HG02840 (cell line): ENCODE data around the gene MCF2L.

Experiments
- ATAC-seq: cut with Tn5 transposase; IDR thresholded peaks from one replicate; pipeline ENCODE4 v1.9.1; 2021; ENCODE audit warnings: mild to moderate bottlenecking, moderate library complexity, moderate number of reproducible peaks; ENCODE audit not compliant: unreplicated experiment, low FRiP score

Gene MCF2L

DNA sequence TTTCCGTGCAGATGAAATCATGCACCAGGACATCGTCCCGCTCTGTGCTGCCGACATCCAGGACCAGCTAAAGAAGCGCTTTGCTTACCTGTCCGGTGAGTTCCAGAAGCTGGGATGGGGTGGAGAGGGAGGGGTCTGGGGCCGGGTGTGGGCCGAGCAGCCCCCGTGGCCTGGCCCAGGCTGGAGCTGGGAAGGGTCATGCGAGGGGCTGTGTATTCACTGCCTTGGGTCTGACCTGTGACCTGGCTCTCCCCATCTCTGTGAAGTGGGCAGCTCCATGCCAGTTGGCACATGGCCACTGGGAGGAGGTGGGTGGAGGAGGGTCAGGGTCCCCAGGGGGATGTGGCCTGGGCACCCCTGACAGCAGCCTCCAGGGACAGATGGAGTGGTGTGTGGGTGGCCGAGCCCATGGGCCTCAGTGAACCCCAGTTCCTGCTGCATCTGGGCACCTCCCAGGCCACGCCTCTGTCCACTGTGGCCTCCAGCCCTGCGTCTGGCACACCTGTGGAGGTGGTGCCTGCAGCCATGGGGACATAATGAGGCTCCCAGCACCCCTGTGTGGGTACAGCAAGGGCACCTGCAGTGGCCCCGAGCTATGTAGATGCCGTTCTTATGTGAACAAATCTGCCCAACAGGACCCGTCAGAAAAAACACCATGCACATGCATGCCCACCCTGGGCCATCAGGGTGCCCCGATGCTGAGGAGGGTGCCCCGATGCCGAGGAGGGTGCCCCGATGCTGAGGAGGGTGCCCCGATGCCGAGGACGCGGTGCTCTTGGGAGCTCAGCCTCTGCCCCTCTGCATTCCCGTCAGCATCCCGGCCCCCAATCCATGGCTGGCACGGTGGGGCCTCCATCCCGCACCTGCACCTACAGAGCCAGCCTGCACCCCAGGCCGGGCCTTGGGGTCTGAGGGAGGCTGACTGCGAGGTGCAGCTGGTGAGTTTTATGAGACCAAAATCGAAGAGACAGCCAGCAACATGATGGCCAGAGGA lies 46.0 kb downstream of the MCF2L start:
- no peak for ATAC-seq

DNA sequence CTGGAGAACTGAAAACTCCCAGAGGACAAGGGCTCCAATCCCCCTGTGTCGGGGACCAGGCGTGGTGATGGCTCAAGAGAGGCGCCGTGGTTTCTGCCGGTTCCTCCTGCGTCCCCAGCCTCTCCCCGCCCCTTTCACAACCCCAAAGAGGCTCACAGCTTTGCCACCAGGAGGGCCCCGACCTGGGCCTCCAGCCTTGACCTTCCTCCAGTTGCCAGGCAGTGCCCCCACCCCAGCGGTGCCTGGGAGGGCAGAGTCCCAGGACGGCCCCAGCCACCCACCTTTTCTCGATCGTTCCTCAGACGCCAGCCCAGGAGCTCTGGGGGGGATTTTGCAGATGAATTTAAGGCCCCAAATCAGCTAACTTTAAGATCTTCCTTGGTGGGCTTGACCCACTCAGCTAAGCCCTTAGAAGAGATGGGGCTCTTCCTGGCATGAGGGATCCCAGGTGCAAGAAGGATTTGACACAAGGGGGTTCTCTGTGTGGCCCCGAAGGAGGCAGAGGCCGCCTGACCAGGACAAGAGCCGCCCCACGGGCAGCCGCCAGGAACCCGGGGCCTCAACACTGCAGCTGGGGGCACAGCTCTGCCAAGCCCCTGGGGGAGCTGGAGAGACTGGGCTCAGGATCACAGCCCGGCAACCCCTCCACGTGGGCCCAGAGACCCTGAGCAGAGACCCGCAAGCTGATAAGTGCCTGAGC lies 47.0 kb downstream of the MCF2L start:
- no peak for ATAC-seq

DNA sequence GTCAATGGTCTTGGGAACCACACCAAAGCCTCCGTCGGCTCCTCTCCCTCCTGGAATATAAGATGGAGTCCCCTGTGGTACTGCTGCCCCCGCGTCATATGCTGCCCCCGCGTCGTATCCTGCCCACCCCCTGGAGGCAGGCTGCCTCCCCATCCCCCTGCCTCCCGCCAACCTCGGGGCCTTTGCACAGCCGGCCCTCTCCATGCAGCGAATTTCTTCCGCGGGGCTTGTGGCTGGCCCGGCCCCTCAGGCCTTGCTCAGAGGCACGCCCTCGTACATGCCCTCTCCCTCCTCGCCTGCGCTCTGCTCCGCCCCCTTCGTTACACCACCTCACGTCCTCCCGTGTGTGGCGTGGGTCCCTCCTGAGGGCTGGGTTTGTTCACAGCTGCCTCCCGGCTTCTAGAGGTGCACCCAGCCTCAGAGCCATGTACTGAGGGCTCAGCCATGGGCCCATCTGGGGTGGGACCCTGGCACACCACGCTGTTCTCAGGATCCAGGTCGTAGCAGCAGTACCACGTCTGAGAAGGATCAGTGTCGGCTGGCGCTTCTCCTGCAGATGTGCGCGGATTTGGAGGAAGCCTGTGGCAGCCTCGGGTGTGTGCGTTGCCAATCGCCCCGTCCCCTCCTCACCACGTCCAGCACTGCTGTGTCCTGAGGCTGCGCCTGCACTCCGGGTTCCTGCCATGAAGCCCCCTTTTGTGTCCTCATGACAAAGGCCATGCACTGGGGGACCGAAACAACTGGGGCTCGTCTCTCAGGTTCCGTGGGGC lies 47.7 kb downstream of the MCF2L start:
- no peak for ATAC-seq

DNA sequence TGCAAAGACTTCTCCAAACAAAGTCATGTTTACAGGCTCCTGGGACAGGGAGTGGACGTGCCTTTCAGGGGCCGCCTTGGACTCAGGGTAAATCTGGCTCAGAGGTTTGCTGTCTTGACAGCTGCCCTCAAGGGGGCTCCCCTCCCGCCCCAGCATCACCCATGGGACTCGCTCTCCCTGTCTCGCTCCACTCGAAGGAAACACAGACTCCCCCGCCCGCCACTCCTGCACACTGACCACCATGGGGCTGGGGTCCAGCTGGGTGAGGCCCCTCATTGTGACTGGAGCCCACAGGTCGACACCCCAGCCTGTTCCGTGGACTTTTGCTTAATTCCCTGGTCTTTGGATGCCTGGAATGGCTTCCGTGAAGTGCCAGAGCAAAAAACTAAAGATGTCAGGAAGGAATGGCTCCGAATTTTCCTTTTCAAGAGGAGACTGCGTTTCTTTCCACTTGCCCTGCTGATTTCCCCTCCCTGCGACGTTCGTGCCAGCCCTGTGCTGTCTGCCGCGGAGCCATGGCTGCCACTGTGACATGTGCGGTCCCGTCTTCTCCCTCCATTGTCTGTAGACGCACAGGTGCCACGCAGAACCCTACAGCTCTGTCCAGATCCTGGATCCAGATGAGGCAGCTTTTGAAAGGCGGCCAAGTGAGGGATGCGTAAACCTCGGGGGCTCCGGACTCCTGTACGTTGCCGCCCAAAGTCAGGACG lies 48.6 kb downstream of the MCF2L start:
- no peak for ATAC-seq

DNA sequence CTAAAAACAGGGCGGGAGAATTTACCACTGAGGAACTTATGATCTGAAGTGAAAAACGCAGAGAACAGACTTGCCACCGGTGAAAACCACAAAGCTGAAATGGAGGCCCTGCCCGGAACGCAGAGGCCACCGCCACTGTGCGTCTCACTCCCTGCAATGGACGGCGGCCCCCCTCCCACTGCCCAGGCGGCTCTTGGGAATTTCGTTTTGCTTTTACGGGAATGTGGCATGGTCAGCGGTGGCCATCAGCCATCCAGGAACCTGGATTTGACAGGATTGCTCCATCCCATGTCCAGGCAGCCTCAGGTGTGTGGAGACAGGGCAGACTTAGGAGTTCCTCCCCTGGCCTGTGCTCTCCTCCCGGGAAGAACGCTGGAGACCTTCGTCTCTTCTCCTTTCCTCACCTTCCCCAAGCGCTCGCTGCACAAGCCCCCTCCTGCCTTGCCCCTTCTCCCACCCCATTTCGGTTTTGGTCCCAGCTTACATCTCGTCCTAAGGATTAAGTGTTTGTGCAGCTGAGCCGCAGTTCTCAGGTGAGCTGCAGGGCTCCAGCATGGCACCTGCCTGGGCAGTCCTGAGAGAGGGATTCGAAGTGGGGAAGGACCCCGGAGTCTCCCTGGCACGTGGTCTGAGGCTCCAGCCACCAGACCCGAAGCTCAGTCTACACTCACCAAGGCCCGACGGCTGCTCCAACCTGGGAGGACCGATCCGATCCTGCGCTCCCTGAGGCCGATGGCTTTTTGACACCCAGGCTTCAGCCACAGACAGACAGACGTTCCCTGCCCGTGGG lies 49.9 kb downstream of the MCF2L start:
- ATAC-seq, result no peak

DNA sequence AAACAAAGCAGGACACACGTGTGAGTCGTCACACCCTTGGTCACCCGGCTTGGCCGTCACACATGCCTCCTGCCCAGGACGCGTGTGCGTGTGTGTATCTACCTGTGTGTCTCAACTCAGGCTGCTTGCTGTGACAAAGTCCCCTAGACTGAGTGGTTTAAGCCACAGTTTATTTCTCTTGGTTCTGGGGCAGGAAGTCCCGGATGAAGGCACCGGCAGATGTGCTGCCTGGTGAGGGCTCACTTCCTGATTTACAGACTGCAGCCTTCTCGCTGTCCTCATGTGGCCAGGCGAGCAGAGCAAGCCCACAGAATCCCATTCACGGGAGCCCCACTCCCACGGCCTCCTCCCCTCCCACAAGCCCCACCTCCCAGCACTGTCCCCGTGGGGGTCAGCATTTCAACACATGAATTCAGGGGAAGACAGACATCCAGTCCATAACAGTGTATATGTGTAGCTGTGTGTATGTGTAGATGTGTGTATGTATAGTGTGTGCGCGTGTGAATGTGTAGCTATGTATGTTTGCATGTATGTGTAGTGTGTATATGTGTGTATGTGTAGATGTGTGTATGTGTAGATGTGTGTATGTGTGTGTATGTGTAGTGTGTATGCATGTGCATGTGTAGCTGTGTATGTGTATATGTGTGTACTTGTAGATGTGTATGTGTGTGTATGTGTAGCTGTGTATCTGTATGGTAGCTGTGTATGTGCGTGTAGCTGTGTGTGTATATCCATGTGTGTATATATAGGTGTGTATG lies 51.5 kb downstream of the MCF2L start:
- no peak for ATAC-seq

DNA sequence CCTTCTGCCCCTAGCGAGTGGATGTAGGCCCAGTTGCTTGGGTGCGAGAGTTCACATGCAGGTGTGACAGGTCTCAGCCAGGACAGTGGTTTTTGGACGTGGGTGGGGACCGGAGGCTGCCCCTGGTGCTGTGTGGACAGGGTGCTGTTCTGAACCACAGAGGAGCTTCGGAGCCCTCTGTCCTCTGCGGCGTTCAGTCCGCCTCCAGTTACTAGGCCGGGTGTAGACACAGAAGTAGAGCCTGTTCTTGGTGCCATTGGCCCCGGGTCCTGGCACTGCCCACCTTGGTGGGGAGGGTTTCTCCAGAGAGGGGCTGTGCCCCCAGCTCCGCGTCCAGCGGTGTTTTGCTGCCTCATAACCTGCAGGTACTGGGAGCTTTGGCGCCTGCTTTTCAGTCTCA lies 52.4 kb downstream of the MCF2L start:
- no peak for ATAC-seq

DNA sequence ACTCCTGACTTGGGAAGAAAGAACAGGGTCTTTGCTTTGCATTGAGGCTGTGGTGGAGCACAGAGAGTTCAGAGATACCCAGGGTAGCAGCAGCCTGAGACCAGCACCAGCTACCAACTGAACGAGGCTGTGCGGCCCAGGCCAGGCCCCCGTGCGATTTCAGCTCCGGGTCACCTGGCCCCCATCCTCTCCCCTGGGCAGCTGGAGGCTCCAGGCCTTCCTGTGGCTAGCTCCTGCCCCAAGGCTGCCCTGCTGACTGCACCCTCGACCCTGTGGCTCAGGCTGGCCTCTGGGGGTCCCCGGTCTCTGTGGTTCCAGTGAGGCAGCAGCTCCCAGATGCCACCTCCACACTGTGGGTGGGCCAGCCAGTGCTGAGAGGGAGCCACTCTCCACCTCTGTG lies 52.8 kb downstream of the MCF2L start:
- no peak for ATAC-seq

DNA sequence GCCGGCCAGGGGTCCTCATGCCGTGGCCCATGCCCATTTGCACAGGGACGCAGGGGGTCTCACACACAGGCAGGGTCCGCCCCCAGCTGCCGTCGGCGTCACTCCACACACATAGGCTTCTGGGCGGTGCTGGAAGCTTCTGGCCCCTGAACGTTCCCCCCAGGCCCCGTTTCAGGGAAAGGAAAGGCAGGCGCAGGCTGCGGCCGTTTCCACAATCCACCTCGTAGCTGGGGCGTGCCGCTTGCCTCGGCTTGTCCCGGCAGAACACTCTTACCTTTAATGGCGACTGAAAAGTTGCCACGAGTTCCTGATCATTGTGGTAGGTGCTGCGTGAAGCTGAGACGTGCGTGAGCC lies 53.4 kb downstream of the MCF2L start:
- no peak for ATAC-seq

DNA sequence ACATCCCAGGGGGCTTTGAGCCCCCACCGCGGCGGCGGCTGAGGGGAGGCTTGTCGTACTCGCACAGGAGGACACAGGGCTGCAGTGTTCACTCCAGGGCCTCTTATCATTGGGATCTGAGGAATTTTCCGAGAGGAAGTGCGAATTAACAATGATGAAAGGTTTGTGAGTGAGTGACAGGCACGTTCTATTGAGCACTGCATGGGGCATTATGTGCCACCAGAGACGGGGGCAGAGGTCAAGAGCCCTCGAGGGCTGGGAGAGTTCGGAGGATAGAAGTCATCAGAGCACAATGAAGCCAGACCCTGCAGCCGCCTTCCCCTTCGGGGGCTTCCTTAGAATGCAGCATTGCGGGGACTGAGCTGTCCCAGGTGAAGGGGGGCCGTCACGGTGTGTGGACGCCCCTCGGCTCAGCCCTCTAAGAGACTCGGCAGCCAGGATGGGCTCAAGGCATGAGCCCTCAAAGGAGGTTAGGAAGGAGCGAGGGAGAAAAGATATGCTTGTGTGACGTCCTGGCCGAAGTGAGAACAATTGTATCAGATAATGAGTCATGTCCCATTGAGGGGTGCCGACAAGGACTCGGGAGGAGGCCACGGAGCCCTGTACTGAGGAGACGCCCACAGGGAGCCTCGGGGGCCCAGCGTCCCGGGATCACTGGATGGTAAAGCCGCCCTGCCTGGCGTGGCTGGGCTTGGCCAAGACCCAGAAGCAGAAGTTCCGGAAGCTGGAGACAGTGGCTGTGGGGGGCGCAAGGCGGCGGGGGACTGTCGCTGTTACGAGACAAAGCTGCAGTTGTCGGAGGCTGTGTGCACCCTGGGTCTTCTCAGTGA lies 53.9 kb downstream of the MCF2L start:
- no peak for ATAC-seq

DNA sequence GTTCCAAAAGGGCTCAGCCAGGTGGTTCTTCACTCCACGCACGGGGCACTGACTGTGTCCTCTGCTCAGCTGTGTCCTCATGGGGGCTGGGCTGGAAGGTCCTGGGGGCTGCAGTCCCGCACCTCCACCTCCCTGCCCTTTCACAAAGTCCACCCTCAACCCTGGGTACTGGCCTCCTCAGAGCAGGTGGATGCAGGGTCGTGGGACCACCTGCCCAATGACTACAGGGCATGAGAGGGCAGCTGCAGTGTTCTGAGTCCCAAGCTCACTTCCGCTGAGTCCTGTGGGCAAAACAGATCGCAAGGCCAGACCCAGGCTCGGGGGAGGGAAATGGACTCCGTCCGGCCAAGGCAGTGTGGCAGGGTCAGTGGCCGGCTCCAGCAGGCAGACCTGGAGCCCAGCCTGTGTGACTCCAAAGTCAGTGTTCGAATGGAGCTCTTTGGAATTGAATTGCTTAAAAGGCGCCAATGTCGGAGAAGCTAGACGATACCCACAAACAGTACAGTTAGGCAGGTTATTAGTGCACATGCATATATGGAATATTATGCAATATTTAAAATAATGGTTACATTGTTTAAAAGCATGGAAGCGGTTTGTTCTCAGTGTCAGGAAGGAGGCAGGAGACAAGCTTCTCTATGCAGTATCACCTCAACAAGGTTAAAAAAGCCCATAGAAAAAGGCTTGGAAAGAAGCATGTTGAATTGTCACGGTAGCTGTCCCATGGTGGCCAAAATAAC lies 54.8 kb downstream of the MCF2L start:
- ATAC-seq, result no peak

DNA sequence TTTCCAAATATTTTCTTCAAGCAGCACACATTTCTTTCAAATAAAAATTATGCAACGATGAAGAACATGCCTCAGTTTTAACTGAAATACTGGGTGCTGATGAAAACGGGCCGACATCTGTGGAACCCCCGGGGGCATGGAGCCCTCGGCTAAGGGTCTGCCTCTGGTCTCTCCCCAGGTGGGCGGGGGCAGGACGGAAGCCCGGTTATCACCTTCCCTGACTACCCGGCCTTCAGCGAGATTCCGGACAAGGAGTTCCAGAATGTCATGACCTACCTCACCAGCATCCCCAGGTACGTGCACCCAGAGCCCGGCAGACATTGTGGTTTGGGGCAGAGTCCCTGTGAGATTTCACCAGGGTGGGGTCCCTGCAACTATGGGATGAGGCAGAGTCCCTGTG lies 55.5 kb downstream of the MCF2L start:
- ATAC-seq, result no peak

DNA sequence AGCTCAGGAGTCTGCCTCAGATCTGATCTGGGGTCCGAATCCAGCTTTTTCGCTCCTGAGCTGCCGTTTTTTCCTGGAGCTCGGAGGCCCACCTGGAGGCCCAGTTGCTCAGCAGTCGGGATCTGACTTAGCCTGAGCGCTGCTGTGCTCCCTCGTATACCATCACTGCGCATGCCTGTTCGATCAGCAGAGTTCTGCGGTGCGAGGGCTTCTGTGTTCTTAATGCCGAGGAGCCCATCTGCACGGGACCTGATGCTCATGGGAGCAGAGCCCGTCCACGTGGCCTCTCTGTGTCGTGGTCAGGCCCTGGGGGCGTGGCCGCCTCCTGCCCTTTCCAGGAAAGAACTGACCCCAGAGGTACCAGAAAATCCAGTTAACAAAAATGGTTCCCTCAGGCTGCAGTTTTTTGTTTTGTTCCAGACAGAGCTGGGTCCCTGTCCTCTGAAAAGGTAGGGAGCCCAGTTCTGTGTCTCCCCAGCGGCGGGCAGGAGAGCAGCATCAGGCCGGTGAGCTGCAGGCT lies 57.4 kb downstream of the MCF2L start:
- ATAC-seq, result no peak

DNA sequence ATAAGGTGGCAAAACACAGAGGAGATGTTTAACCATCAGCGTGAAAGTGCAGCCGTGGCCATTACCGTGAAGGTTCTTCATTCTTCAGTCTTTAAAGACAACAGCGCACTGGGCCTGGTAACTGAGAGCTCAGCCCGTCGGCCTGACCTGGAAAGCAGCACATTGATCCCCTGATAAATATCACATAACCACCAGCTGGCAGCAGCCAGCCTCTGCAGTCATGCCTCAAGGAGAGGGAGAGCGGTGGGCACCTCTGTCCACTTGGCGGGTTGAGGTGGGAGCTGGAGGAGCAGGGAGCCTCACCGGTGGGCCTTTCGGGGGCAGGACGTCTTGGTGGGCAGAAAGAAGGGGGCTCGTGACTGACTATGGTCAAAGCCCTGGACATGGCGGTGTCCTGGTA lies 58.1 kb downstream of the MCF2L start:
- ATAC-seq, result no peak

DNA sequence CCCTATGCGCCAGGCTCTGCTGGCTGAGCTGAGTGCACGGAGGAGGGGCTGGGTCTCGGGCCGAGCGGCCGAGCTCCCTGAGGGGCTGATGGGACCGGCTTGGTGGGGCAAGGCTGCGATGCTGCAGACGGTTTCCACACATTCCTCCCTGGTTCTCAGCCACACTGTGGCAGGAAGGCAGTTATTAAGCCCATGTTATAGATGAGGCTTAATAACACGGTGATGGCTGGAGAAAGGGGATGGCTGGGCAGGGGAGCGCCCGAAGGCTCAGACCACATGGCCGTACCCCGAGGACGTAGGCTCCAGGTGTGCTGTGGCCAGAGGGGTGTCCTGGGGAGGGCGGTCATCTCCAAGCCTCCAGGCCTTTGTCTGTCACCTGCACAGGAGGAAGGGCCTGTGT lies 58.6 kb downstream of the MCF2L start:
- ATAC-seq, result no peak

DNA sequence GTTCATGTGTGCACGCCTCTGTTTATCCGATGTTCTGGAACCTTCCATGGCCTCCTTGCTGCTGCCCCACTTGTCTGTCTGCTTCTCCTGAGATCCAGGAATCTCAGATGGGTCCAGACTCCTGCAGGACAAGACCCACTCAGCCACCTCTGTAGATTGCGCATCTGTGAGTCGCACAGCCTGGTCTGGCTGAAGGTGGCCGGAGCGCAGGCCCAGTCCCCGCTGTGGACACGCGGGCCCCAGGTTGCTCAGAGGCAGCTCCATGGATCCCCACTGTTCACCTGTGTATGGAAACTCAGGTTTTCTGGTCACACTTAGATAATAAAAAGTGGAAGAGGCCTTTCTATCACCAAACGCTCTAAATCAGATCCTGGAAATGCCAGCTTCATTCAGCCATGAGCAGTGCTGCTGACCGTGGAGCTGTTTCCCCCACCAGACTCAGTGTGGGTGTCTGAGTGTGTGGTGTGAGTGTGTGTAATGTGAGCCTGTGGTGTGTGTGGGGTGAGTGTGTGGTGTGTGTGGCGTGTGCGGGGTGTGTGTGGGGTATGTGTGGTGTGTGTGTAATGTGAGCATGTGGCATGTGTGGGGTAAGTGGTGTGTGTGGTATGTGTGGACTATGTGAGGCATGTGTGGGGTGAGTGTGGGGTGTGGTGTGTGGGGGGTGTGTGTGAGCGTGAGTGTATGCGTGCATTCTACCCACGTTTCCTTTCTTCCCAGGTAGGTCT lies 59.5 kb downstream of the MCF2L start:
- no peak for ATAC-seq

DNA sequence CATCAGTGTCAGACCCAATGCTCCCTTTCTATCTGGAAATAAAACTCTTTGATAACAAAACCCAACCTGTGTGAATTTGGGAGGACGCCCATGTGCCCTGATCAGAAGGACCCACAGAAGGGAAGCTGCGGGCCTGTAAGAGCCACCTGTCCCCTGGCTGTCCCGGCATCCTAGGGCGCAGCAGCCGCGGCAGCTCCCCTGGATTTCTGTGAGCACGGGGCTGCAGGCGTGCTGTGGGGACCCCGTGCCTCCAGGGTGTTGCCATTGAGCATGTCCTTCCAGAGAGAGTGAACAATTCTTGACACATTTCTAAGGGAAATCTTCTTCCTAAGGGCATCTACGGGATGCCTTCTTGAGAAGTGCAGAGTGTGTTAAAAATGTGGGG lies 60.0 kb downstream of the MCF2L start:
- no peak for ATAC-seq
